HG02884 (cell line): Measurements from ENCODE around the gene KDM3B.

Experiments
- ATAC-seq: cut with Tn5 transposase; IDR thresholded peaks from one replicate; pipeline ENCODE4 v1.9.1; 2021; ENCODE audit warnings: mild to moderate bottlenecking, moderate library complexity; ENCODE audit not compliant: unreplicated experiment

Gene KDM3B

DNA sequence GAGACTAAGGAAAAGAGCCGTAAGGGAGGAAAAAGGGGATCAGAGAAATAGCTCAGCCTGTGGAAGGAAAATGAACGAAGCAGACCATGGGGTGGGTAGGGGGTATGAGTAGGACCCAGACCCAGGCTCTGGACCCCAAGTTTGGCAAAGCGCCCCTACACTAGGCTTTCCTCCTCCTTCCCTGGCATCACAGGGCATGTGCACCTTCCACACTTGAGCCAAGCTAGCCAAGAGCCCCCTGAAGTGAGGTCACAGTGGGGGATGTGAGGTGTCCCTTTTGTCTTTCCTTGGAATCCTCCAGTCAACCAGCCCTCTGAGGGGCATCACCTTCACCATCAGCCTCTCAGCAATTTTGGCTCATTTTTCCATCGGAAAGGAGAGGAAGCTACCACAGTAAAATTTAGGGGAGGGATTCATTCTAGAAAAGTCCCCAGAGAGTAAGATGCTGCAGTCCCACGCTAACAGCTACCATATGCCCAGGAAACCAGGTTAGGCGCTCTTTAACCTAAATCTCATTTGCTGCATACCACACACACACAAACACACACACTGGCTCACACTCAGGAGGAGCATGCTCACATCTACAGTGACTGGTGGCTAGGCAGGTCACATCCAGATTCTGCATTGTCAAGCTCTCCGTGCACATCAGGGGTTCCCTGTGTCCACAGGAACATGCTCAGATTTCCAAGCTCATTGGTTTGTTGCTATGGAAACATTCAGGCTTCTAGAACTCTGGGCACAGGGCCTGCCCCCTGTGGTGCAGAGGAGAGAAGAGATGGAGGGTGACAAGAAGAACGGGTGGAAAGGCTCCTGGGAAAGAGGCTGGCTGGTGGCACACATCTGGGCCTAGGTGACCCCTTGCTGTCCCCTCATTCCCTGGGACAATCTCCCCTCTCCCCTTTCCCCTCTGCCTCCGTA, 96.3 kb downstream of the KDM3B start:
- ATAC-seq, result no peak

GRCh38 chr5:138449501-138450239, 97.2 kb downstream of the KDM3B start:
- ATAC-seq, result peak; percentile 62

DNA sequence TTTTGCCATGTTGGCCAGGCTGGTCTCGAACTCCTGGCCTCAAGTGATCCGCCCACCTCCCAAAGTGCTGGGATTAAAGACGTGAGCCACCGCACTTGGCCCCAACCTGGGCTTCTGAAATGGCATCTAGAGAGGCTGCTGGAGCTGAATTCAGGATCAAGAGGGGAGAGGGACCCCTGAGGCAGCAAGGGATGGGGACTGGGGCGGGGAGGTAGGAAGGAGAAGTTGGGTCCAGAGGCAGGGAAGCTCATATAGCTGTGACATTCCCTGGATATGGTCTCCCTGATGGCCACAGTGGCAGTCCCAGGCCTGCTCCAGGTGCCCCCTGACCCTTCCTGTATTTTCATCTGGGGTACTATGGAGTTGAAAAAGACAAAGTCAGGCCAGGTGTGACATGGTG, 98.5 kb downstream of the KDM3B start:
- no peak for ATAC-seq

DNA sequence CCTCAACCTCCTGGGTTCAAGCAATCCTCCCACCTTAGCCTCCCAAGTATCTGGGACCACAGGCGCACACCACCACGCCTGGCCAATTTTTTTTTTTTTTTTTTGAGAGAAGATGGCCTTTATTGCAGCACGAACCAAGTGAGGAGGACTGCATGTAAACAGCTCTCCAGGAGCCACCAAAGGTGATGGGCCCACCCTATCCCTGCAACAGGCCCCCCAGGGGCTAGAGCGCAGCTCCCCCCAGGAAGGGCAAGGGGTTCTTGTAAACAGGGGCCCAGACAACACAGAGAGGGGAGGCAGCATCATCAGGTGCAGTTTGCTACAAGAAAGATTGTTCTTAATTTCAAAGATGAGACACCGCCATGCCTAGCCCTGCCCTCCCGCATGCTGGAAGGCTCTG, 100.2 kb downstream of the KDM3B start:
- no peak for ATAC-seq

DNA sequence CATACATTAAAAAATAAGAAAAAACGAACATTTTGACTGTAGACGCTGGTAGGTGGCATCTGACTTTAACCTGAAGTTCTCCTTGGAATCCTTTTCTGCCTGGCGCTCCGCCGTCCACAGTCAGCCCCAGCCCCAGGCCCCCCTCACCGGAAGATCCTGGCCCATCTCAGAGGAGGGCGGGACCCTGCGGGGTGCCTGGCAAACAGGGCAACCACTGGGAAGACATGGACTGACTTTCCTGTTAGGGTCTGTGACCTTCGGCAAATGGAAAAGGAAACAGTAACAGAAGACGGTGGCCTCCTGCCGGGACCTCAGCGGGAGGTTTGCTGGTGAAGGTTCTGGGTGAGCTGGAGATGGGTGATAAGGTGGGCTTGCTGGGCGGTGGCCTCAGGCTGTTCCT, 101.1 kb downstream of the KDM3B start:
- ATAC-seq, result no peak

GRCh38 chr5:138454121-138454520, 101.6 kb downstream of the KDM3B start:
- ATAC-seq, result no peak

GRCh38 chr5:138455232-138455930, 102.9 kb downstream of the KDM3B start:
- no peak for ATAC-seq

- no peak for ATAC-seq
These were observed 105.2 kb downstream of the KDM3B start for GRCh38 chr5:138457531-138458275.

DNA sequence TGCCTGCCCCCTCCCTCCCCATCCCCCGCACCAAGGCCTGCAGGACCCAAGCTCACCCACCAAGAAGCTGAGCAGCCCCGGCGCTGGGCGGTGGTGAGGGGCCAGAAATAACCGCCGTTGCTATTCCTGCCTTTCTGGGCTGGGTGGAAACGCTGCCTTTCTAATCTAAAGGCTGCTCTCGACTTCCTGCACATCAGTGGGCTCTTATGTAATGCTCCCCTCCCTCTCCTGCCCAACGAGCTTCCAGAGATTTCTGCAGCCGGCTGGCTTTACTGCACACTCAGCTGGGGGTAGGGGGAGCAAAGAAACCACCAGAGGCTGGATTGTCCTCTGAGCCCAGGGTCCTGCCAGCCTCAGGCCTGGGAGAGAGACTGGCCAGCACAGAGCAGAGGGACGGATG, 105.9 kb downstream of the KDM3B start:
- no peak for ATAC-seq

DNA sequence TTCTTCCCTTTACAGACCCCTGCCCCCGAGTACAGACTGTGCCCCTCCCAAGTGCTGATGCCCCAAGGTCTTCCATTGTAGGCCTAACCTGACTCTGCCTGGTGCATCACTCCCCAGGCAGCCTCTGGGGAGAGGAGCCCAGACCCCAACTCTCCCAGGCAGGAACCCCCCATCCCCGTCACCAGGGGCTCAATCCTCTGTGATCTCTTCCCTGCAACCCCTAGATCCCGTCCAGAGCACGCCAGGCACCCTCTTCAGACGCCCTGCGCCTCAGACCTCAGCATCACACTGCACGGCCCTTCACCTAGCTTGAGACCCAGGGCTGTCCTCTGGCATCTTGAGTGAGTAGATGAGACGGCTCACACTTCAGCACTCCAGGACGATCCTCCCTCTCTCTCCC, 106.4 kb downstream of the KDM3B start:
- ATAC-seq, result no peak

- no peak for ATAC-seq
These were observed 106.9 kb downstream of the KDM3B start for GRCh38 chr5:138459311-138459933.

DNA sequence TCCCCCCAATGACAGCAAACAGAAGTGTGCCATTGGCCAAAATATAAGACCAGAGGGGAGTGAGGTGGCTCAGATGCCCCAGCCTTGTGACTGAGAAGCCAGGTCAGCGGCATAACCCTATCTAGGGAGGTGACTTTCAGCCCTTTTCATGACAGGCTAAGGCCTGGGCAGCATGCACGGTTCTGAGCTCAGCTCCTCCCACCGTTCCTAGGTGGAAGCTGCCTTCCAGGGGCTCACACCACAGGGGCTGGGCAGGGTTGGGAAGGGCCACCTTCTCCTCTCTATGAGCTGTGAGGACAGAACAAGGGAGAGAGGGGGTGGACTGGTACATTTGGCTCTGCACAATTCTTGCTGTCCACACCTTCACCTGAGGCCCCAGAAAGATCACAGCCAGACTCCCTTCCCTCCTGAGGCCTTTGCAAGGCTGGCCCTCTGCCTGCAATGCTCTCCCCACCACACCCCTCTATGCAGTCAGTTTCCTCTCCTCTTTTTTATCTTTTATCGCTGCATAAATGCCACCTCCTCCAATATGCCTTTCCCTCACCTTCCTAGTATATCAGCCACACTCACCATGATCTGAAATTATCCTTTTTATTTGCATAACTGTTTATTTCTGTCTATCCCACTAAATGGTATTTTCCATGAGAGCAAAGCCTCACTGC, 107.7 kb downstream of the KDM3B start:
- no peak for ATAC-seq

DNA sequence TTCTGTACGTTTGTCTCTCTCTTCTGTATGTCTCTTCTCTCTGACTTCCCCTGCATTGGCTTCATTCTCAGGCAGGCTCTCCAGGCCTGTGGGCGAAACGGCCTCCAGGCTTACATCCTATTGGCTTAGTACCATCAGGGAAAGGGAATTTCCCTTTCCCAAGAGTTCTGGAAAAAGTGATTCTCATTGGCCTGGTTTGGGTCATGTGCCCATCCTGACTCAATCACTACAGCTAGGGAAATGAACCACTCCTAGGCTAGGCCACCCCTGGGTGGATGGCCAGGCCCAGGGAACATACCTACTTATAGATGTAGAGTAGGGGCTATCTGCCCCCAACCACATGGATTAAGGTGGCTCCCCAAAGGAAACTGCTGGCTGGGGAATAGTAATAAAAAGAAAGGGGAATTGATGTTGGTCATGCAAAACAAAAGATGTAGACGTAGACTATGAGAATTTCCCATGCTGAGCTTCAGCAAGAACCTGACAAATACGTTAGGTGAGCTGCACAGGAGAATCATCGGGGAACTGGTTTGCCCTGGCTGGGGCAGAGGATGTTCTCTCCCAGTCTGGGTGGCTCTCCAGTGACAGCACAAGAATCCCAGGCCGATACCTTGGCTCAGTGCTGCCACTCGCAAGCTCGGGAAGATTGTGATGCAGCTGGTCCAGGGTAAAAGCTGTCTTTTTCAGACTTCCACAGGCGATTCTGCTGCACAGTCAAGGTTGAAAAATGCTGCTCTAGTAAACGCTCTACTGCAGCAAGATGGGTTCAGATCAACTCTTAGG, 109.0 kb downstream of the KDM3B start:
- ATAC-seq, result no peak

DNA sequence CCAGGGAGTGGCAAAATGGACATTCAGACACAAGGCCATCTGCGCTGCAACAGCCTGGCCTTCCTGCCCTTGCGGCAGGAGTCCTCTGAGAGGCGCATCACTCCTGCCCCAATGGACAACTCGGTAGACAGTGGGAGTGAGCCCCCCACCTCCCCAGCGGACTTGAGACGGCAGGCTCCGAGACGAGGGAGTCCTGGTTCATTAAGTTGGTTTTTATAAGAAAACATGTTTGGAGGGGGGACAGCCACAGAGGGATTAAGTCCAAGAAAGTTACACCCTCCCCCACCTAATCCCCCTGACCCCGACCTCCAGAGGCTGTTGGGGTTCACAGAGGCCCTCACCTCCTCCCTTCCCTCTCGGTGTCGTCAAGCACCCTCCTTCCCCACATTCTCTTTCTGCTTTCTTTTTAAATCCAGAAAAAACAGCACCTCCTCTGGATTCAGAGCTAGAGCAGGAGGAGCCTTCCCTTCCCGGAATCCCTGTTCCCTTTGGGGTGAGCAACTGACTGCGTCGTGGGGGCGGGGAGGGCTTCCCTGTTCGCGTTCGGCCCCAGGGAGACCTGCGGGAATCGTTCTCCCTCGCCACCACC, 111.0 kb downstream of the KDM3B start:
- ATAC-seq, result no peak

DNA sequence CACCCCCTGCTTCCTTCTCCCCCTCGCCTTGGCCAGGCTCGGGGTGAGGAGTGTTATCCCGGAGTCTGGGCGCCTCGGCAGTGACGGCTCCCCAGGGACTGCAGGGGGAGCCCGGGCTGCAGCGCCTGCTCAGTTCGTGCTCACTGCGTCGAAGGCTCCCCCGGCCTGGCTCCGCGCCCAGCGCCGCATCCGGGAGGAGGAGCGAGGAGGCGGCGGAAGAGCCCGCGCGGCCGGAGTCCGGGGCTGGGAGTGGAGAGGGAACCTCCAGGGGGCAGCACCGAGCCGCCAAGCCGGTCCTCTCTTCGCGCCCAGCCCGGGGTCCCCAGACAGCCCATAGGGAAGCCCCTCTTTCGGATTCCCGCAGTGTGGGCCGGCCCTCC, 111.5 kb downstream of the KDM3B start:
- ATAC-seq, result peak; percentile 31

DNA sequence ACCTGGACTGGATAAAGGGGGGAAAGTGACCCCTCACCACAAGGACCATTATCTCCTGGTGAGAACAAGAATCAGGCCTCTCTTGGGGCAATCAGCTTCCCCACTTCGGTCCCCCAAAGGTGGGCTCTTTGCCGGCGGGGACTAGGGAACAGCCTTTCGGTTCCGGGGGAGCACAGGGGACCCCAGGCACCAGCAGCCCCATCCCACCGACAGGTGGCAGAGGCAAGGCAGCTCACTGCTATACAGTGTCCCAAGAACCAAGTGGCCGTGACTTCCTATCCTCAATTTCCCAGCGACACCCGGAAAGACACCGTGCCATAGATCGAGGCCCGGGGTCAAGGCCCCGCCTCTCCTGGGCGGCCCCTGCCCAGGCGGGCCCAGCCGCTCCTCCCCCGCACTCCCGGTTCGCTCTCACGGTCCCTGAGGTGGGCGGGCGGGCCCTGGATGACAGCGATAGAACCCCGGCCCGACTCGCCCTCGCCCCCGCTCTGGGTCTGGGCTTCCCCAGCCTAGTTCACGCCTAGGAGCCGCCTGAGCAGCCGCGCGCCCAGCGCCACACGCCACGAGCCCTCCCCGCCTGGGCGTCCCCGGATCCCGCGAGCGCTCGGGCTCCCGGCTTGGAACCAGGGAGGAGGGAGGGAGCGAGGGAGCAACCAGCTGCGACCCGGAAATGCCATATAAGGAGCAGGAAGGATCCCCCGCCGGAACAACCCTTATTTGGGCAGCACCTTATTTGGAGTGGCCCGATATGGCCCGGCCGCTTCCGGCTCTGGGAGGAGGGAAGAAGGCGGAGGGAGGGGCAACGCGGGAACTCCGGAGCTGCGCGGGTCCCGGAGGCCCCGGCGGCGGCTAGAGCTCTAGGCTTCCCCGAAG, 112.1 kb downstream of the KDM3B start:
- ATAC-seq, result peak; percentile 65

DNA sequence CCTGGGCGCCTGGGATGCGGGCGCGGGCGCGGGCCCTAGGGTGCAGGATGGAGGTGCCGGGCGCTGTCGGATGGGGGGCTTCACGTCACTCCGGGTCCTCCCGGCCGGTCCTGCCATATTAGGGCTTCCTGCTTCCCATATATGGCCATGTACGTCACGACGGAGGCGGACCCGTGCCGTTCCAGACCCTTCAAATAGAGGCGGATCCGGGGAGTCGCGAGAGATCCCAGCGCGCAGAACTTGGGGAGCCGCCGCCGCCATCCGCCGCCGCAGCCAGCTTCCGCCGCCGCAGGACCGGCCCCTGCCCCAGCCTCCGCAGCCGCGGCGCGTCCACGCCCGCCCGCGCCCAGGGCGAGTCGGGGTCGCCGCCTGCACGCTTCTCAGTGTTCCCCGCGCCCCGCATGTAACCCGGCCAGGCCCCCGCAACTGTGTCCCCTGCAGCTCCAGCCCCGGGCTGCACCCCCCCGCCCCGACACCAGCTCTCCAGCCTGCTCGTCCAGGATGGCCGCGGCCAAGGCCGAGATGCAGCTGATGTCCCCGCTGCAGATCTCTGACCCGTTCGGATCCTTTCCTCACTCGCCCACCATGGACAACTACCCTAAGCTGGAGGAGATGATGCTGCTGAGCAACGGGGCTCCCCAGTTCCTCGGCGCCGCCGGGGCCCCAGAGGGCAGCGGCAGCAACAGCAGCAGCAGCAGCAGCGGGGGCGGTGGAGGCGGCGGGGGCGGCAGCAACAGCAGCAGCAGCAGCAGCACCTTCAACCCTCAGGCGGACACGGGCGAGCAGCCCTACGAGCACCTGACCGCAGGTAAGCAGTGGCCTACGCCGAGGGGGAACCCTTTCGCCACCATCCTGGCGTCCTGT, 113.0 kb downstream of the KDM3B start, which contains the start of gene EGR1:
EGR1 (plus strand) TSS at position 219 of the 864 bp plus-strand sequence; CDS start at position 502, 283 bp downstream.
- ATAC-seq, result peak; percentile 54
